Esophagus squamous epithelium (tissue), 5 donors: ENCODE measurements around the gene CATSPERE. TPM values are rescaled to one million over a fixed set of nuclear protein-coding genes. Genes with fewer than 3 reads are reported as not detected.

Source experiments
- DNase-seq: peaks from one replicate; lab custom pipeline; 2025; lab: John Stamatoyannopoulos, UW
- H3K27ac ChIP-seq, 4 donors: fragments of 200-600 bp; sonication (generic); one replicate each; pipeline ENCODE4 v1.5.1; 2016 to 2019; ENCODE audit warnings: mild to moderate bottlenecking in 1 of 4
- H3K27me3 ChIP-seq, 4 donors: fragments of 200-600 bp; sonication (generic); 1 replicate in 3 of 4; 2 replicates in 1 of 4; pipeline versions ENCODE4 v1.5.1 to v1.6.0; 2017 to 2021; ENCODE audit warnings: antibody characterized with exemption in 1 of 4
- H3K36me3 ChIP-seq, 3 donors: fragments of 200-600 bp; sonication (generic); one replicate each; pipeline ENCODE4 v1.5.1; 2016 to 2019
- H3K4me1 ChIP-seq, 3 donors: fragments of 200-600 bp; sonication (generic); one replicate each; pipeline ENCODE4 v1.5.1; 2017 to 2019
- H3K4me3 ChIP-seq, 4 donors: fragments of 200-600 bp; sonication (generic); 1 replicate in 3 of 4; 2 replicates in 1 of 4; pipeline ENCODE4 v1.5.1; 2016 to 2019; ENCODE audit warnings: mild to moderate bottlenecking in 2 of 4, moderate library complexity in 1 of 4
- H3K9me3 ChIP-seq, 3 donors: fragments of 200-600 bp; sonication (generic); one replicate each; pipeline ENCODE4 v1.5.1; 2016 to 2019
- POLR2A ChIP-seq, 4 donors: fragments of 450-650 bp; IDR thresholded peaks; one replicate each; pipeline ENCODE4 v1.6.1; 2017; ENCODE audit warnings: antibody characterized with exemption in 4 of 4, mild to moderate bottlenecking in 4 of 4, moderate library complexity in 3 of 4
- WGBS, 2 donors: methylation state at CpG; one replicate each; pipeline ENCODE4 v1.1.5; 2018; 5-methylcytosine and 5-hydroxymethylcytosine counted together
- intact Hi-C: fragments of 100-400 bp; cut with DNase I; formaldehyde crosslinking; loops from one replicate; pipeline ENCODE4 v1.15.0; 2022
- total RNA-seq, 4 donors: library from RNA; depleted of rRNA; stranded (reverse); fragments of >200 nt; gene quantifications; one replicate each; pipeline ENCODE4 v1.1.0, GENCODE V29; 2016
- TF ChIP-seq, protein P1 (sequence below), 6 experiments: fragments of 450-650 bp in 4 of 6; fragments of 200-600 bp in 2 of 6; sonication (generic) in 2 of 6; IDR thresholded peaks; one replicate each; pipeline ENCODE4 v1.5.1; 2016 to 2019; ENCODE audit warnings: antibody characterized with exemption in 6 of 6, mild to moderate bottlenecking in 4 of 6, moderate library complexity in 4 of 6
- donor health status: DM: yes; HTN: yes; CAD: no.

The CATSPERE gene
- total RNA-seq, 4 donors from 2014 or later, result 0.23 to 2.7 (median 0.44) TPM

- WGBS, 2 donors, result 77 to 81% methylated on average over 5 of the region's 5 CpGs
- intact Hi-C loops, result no loop called here
- H3K27me3 ChIP-seq, result no peaks in the 10 kb centered on the region
Measured at GRCh38 chr1:244628789-244629188, 167.7 kb downstream of the CATSPERE start.

DNA sequence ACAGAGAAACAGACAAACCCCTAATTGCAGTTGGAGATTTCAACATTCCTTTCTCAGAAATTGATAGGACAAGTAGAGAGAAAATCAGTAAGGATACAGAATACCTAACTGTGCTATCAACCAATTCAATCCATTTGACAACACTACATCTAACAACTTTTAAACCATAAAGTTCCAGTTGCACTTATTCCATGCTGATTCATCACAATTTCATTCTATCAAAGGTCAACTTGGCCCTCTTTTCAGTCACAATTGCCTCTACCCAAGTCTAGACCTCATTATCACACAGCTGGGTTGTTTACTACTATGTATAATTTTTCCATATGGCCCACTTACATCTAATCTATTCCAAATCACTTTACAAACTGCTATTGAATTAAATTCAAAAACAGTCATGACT lies 172.1 kb downstream of the CATSPERE start:
- no peak for DNase-seq
- no peak overlapping the region for H3K4me3 ChIP-seq
- intact Hi-C loops, result no loop called here
- H3K27me3 ChIP-seq, result no peaks in the 10 kb centered on the region
- H3K27ac ChIP-seq, result no peak overlapping the region
- H3K36me3 ChIP-seq, result no peaks in the 10 kb centered on the region
- H3K4me1 ChIP-seq, result no peaks in the 10 kb centered on the region
- H3K9me3 ChIP-seq, result no peaks in the 10 kb centered on the region
- TF ChIP-seq POLR2A (IDR thresholded peaks at IDR 0.05), result no peak
- TF ChIP-seq, protein P1, sequence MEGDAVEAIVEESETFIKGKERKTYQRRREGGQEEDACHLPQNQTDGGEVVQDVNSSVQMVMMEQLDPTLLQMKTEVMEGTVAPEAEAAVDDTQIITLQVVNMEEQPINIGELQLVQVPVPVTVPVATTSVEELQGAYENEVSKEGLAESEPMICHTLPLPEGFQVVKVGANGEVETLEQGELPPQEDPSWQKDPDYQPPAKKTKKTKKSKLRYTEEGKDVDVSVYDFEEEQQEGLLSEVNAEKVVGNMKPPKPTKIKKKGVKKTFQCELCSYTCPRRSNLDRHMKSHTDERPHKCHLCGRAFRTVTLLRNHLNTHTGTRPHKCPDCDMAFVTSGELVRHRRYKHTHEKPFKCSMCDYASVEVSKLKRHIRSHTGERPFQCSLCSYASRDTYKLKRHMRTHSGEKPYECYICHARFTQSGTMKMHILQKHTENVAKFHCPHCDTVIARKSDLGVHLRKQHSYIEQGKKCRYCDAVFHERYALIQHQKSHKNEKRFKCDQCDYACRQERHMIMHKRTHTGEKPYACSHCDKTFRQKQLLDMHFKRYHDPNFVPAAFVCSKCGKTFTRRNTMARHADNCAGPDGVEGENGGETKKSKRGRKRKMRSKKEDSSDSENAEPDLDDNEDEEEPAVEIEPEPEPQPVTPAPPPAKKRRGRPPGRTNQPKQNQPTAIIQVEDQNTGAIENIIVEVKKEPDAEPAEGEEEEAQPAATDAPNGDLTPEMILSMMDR (IDR thresholded peaks at IDR 0.05), result no peak

More at GRCh38 chr1:244628789-244629188, 167.7 kb downstream of the CATSPERE start:
- Histone ChIP-seq H3K27ac (no peak overlapping the region), H3K36me3 (no peaks in the 10 kb centered on the region), H3K4me1 (no peaks in the 10 kb centered on the region), H3K9me3 (no peaks in the 10 kb centered on the region), H3K4me3 (no peak overlapping the region)
- DNase-seq, result no peak
- no peak for TF ChIP-seq POLR2A (IDR thresholded peaks at IDR 0.05)
- TF ChIP-seq, protein P1 (IDR thresholded peaks at IDR 0.05), result no peak

- Histone ChIP-seq H3K4me1 (no peaks in the 10 kb centered on the region), H3K27ac (no peak overlapping the region), H3K36me3 (no peaks in the 10 kb centered on the region), H3K9me3 (no peaks in the 10 kb centered on the region), H3K27me3 (no peaks in the 10 kb centered on the region), H3K4me3 (no peak overlapping the region)
- DNase-seq, result no peak
- TF ChIP-seq, protein P1 (IDR thresholded peaks at IDR 0.05), result no peak
- no peak for TF ChIP-seq POLR2A (IDR thresholded peaks at IDR 0.05)
- intact Hi-C loops, result no loop called here
- 92 to 96% methylated on average over 6 of the region's 6 CpGs for WGBS, 2 donors
Measured at GRCh38 chr1:244634546-244634945, 173.5 kb downstream of the CATSPERE start.

DNA sequence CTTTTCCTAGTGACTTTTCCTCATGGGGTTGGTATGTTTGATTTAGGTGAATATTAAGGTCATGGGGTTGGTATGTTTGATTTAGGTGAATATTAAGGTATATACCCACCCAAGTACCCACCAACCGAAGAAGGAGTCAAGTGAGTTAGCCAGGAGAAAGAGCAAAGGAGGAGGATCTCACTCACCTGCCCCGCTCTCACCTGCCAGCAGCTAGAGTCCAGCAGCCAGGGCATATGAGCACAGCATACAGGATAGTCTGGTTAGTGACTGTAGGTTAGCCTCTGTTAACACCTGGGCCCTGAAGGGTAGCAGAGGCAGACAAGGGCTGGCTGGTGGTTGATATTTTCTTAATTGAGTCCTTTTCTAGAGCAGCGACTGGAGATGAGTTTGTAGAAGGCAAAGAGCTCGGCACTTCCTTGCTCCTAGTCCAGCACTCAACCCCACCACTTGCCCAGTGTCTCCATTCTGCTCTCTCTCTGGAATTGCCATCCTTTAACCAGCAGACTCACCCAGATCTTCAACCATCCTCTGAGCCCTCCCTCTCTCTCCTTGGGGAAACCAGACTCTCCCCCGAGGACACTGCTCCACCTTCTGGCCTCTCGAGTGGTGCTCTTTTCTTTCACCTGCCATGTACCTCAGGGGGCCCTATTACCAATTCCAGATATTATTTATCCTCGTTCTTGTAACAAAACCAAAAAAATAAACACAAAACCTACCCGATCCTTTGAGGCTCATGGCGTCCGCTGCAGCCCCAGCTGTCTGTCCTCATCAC lies 175.6 kb downstream of the CATSPERE start:
- TF ChIP-seq, protein P1 (IDR thresholded peaks at IDR 0.05), result no peak
- TF ChIP-seq POLR2A (IDR thresholded peaks at IDR 0.05), result no peak
- Histone ChIP-seq H3K36me3 (no peaks in the 10 kb centered on the region), H3K9me3 (no peaks in the 10 kb centered on the region), H3K4me3 (no peak overlapping the region), H3K27ac (no peak overlapping the region), H3K27me3 (no peaks in the 10 kb centered on the region), H3K4me1 (no peaks in the 10 kb centered on the region)
- WGBS, 2 donors, result 77 to 87% methylated on average over 10 of the region's 10 CpGs
- DNase-seq, result no peak
- intact Hi-C loops, result no loop called here

GRCh38 chr1:244639561-244639960 lies 178.5 kb downstream of the CATSPERE start:
- TF ChIP-seq POLR2A (IDR thresholded peaks at IDR 0.05), result no peak
- TF ChIP-seq, protein P1 (IDR thresholded peaks at IDR 0.05), result no peak
- H3K27me3 ChIP-seq, result no peaks in the 10 kb centered on the region
- DNase-seq, result no peak
- no peaks in the 10 kb centered on the region for H3K9me3 ChIP-seq
- no peaks in the 10 kb centered on the region for H3K4me1 ChIP-seq
- H3K27ac ChIP-seq, result no peak overlapping the region
- H3K4me3 ChIP-seq, result no peak overlapping the region
- no peaks in the 10 kb centered on the region for H3K36me3 ChIP-seq
- intact Hi-C loops, result no loop called here
